BJ (cell line): ENCODE results near the gene KCND2. TPM values are rescaled to one million over a fixed set of nuclear protein-coding genes. Genes with fewer than 3 reads are reported as not detected.

Experiments
- CTCF ChIA-PET: fragments of 350-600 bp; formaldehyde crosslinking; extraction: SDS; loops from one replicate; lab custom pipeline; 2021; ENCODE audit warnings: antibody characterized with exemption, inconsistent platforms; lab: Yijun Ruan, JAX
- POLR2A ChIA-PET: fragments of 300-600 bp; sonication (Branson Sonifier 250); formaldehyde crosslinking; extraction: SDS; loops from one replicate; lab custom pipeline; 2021; ENCODE audit warnings: antibody characterized with exemption; lab: Charles Lee
- DNase-seq: peaks from one replicate; pipeline ENCODE4 v3.0.0-alpha.2; 2011; ENCODE audit warnings: low read depth
- H3K27me3 ChIP-seq: 2 replicates; pipeline ENCODE4 v1.6.0; 2011; ENCODE audit warnings: low read length; ENCODE audit not compliant: control insufficient read depth, insufficient read depth
- H3K36me3 ChIP-seq: 2 replicates; pipeline ENCODE4 v1.5.1; 2011; ENCODE audit warnings: low read length; ENCODE audit not compliant: control insufficient read depth, insufficient read depth
- H3K4me3 ChIP-seq: 2 replicates; pipeline ENCODE4 v1.5.1; 2011; ENCODE audit warnings: low read depth, mild to moderate bottlenecking, control low read depth, low read length
- CTCF ChIP-seq: IDR thresholded peaks from 2 replicates; pipeline ENCODE4 v1.5.1; 2011; ENCODE audit warnings: low read depth, mild to moderate bottlenecking, control low read depth, inconsistent platforms, low read length, moderate library complexity; ENCODE audit not compliant: insufficient read depth
- polyA plus RNA-seq: library from polyadenylated mRNA; depleted of rRNA; stranded (reverse); fragments of >200 nt; gene quantifications from 2 replicates; pipeline ENCODE4 v1.2.3, GENCODE V29; 2011

KCND2 gene
- polyA plus RNA-seq, 1 experiment, result not detected

- ChIA-PET CTCF (interaction anchor here (1.1 kb wide), 1 partner anchor 21 kb away, joined by 3 read pairs; no protein-coding TSS in a partner anchor), POLR2A (no interaction called here)
- H3K36me3 ChIP-seq, result no peaks in the 10 kb centered on the region
- H3K4me3 ChIP-seq, result no peak overlapping the region
- DNase-seq, result no peak
- no peaks in the 10 kb centered on the region for H3K27me3 ChIP-seq
- TF ChIP-seq CTCF, result no peak
Measured at GRCh38 chr7:120717166-120717565, 444.2 kb downstream of the KCND2 start.

- DNase-seq, result no peak
- ChIA-PET CTCF (no interaction called here), POLR2A (no interaction called here)
- Histone ChIP-seq H3K27me3 (no peaks in the 10 kb centered on the region), H3K4me3 (no peak overlapping the region), H3K36me3 (no peaks in the 10 kb centered on the region)
- no peak for TF ChIP-seq CTCF
Measured at GRCh38 chr7:120718361-120718760, 445.4 kb downstream of the KCND2 start.

DNA sequence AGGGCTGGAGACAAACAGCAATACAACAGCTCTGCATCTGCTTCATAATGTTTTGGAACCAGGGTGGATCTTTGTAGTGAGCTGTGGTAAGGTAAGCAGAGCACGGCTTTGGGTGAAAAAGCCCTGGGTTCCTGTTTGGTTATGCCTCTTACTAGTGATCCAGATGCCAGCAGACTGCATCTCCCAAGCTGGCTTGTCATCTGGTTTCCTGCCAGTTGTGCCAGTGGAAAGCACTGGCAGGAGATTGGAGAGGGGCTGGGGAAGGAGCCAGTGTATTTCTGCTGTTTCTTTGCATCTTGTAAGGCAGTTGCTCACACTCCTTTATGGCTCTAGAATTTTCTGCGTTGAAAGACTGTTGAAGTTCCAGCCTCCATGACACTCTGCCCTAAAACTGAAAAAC lies 447.3 kb downstream of the KCND2 start:
- POLR2A ChIA-PET, result no interaction called here
- CTCF ChIA-PET, result no interaction called here
- Histone ChIP-seq H3K36me3 (no peaks in the 10 kb centered on the region), H3K27me3 (no peaks in the 10 kb centered on the region), H3K4me3 (no peak overlapping the region)
- TF ChIP-seq CTCF, result no peak
- no peak for DNase-seq

GRCh38 chr7:120723465-120724385 lies 450.8 kb downstream of the KCND2 start:
- Histone ChIP-seq H3K27me3 (no peaks in the 10 kb centered on the region), H3K36me3 (no peaks in the 10 kb centered on the region), H3K4me3 (no peak overlapping the region)
- CTCF ChIA-PET, result interaction anchor here (0.6 to 1.7 kb wide), 4 partner anchors 8 to 1792 kb away, joined by 3 to 6 read pairs (median 3); no protein-coding TSS in a partner anchor
- TF ChIP-seq CTCF, result no peak
- POLR2A ChIA-PET, result no interaction called here
- no peak for DNase-seq

DNA sequence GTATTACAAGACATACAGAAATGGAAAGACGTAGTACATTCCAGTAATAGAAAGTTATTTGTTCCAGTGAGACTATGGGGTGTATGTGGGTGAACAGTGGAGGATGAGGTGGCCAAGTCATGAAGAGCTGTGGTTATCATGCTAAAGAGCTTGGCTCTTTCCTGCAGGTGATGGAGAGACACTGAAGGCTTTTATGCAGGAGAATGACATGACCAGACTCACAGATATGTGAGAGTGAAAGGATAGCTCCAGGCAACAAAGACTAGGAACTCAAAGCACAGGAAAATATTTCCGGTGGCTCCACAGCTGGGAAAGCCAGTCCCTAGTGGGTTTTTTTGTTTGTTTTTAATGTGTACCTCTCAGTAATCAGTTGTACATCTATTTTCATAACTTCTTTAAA lies 451.5 kb downstream of the KCND2 start:
- TF ChIP-seq CTCF, result no peak
- no peak overlapping the region for H3K4me3 ChIP-seq
- no peaks in the 10 kb centered on the region for H3K27me3 ChIP-seq
- no peak for DNase-seq
- POLR2A ChIA-PET, result no interaction called here
- no peaks in the 10 kb centered on the region for H3K36me3 ChIP-seq
- CTCF ChIA-PET, result interaction anchor here (0.6 to 1.8 kb wide), 6 partner anchors 9 to 1791 kb away, joined by 3 to 6 read pairs (median 3); no protein-coding TSS in a partner anchor
